Neural cell (in vitro differentiated cells): Measurements from ENCODE around the gene IQCH.

Experiments used
- EP300 ChIP-seq: fragments of 450-650 bp; conservative IDR thresholded peaks from 2 replicates; pipeline ENCODE4 v1.6.1; 2014; ENCODE audit warnings: antibody characterized with exemption, mild to moderate bottlenecking, moderate library complexity; ENCODE audit not compliant: poor library complexity, severe bottlenecking
- EZH2 ChIP-seq: fragments of 200-600, 300-800 bp; shearing (Covaris generic), sonication (generic); IDR thresholded peaks from 2 replicates; pipeline ENCODE4 v1.6.1; 2014; ENCODE audit warnings: antibody characterized with exemption, low read length, borderline replicate concordance, mild to moderate bottlenecking; ENCODE audit not compliant: insufficient read depth, poor library complexity, severe bottlenecking
- POLR2AphosphoS5 ChIP-seq: IDR thresholded peaks from 2 replicates; pipeline ENCODE4 v1.6.1; 2012
- RAD21 ChIP-seq: fragments of 450-650 bp; conservative IDR thresholded peaks from 2 replicates; pipeline ENCODE4 v1.6.1; 2014; ENCODE audit warnings: antibody characterized with exemption, mild to moderate bottlenecking, moderate library complexity
- SMC3 ChIP-seq: fragments of 450-650 bp; conservative IDR thresholded peaks from 2 replicates; pipeline ENCODE4 v1.6.1; 2014; ENCODE audit warnings: antibody characterized with exemption, mild to moderate bottlenecking, moderate library complexity; ENCODE audit not compliant: poor library complexity
- TAF1 ChIP-seq: IDR thresholded peaks from 2 replicates; pipeline ENCODE4 v1.6.1; 2012; ENCODE audit warnings: low read depth
- TF ChIP-seq, protein P1 (sequence below): fragments of 450-650 bp; IDR thresholded peaks from 2 replicates; pipeline ENCODE4 v1.5.1; 2014; ENCODE audit warnings: antibody characterized with exemption, mild to moderate bottlenecking, moderate library complexity; ENCODE audit not compliant: poor library complexity, severe bottlenecking
- TF ChIP-seq, protein P2 (sequence below): IDR thresholded peaks from 2 replicates; pipeline ENCODE4 v1.6.1; 2012; ENCODE audit warnings: borderline replicate concordance

DNA sequence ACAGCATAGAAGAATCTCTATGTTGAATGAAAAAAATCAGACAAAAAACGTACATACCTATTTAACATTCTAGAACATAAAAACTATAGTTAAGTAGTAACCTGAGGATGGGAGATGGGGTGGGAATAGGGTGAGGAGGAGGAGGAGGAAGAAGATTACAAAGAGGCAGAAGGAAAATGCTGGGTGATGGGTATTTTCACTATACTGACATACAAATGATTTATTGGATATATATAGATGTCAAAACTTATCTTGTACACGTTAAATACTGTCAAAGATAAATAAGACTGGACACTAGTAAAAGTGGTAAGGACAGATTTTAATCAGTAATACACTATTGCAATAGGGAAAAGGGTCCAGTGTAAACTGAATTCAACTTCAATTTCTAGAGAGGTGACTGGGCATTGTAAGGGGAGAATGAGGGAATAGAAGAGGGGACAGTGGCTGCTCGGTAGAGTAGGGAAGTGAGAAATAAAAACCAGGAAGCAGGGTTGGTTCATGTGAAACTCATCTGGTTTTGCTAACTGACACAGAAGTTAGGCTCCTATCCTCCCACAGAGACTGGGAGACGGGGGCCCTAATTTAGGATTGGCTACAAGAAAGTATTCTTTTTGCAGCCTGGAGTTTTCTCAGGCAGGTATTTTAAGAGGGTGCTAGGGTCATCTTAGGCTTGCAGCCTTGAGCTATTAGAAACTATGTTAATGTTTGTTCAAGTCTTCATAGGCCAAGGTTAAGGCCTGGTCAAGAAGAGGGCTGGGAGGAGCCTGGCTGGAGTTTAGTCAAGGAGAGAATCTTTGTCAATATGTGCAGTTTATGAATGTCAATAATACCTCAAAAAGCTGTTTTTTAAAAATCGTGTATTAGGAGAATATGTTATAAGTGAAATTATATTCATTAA lies 251.3 kb downstream of the IQCH start:
- TF ChIP-seq EP300 (no peak), TAF1 (no peak), RAD21 (no peak), POLR2AphosphoS5 (no peak), SMC3 (no peak), EZH2 (no peak)
- TF ChIP-seq, protein P1, sequence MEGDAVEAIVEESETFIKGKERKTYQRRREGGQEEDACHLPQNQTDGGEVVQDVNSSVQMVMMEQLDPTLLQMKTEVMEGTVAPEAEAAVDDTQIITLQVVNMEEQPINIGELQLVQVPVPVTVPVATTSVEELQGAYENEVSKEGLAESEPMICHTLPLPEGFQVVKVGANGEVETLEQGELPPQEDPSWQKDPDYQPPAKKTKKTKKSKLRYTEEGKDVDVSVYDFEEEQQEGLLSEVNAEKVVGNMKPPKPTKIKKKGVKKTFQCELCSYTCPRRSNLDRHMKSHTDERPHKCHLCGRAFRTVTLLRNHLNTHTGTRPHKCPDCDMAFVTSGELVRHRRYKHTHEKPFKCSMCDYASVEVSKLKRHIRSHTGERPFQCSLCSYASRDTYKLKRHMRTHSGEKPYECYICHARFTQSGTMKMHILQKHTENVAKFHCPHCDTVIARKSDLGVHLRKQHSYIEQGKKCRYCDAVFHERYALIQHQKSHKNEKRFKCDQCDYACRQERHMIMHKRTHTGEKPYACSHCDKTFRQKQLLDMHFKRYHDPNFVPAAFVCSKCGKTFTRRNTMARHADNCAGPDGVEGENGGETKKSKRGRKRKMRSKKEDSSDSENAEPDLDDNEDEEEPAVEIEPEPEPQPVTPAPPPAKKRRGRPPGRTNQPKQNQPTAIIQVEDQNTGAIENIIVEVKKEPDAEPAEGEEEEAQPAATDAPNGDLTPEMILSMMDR, result no peak
- TF ChIP-seq, protein P2, sequence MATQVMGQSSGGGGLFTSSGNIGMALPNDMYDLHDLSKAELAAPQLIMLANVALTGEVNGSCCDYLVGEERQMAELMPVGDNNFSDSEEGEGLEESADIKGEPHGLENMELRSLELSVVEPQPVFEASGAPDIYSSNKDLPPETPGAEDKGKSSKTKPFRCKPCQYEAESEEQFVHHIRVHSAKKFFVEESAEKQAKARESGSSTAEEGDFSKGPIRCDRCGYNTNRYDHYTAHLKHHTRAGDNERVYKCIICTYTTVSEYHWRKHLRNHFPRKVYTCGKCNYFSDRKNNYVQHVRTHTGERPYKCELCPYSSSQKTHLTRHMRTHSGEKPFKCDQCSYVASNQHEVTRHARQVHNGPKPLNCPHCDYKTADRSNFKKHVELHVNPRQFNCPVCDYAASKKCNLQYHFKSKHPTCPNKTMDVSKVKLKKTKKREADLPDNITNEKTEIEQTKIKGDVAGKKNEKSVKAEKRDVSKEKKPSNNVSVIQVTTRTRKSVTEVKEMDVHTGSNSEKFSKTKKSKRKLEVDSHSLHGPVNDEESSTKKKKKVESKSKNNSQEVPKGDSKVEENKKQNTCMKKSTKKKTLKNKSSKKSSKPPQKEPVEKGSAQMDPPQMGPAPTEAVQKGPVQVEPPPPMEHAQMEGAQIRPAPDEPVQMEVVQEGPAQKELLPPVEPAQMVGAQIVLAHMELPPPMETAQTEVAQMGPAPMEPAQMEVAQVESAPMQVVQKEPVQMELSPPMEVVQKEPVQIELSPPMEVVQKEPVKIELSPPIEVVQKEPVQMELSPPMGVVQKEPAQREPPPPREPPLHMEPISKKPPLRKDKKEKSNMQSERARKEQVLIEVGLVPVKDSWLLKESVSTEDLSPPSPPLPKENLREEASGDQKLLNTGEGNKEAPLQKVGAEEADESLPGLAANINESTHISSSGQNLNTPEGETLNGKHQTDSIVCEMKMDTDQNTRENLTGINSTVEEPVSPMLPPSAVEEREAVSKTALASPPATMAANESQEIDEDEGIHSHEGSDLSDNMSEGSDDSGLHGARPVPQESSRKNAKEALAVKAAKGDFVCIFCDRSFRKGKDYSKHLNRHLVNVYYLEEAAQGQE, result no peak
